Middle frontal gyrus (tissue), 1 donor: ENCODE results near the gene SCGB1C2.
"Not testable (repeated sequence)": the region's sequence is repeated elsewhere in the genome, so short reads cannot be mapped to it uniquely, and the experiment has no call there.

Experiments used
- DNase-seq: peaks from one replicate; pipeline ENCODE4 v3.0.0-alpha.2; 2015; ENCODE audit warnings: low spot score; ENCODE audit errors: extremely low spot score

The SCGB1C2 gene

GRCh38 chr17:148757-149156 is 11.4 kb downstream of the SCGB1C2 start:
- DNase-seq: no peak

GRCh38 chr17:149231-149630 is 11.9 kb downstream of the SCGB1C2 start:
- no peak for DNase-seq

- no peak for DNase-seq
Observed at GRCh38 chr17:149897-150584, 12.7 kb downstream of the SCGB1C2 start.

GRCh38 chr17:151004-151403 is 13.6 kb downstream of the SCGB1C2 start:
- no peak for DNase-seq

GRCh38 chr17:151886-152859 is 14.8 kb downstream of the SCGB1C2 start:
- DNase-seq: no peak

- DNase-seq: no peak
Observed at GRCh38 chr17:152860-153420, 15.6 kb downstream of the SCGB1C2 start.

- DNase-seq: no peak
Observed at GRCh38 chr17:153851-154250, 16.5 kb downstream of the SCGB1C2 start.

- DNase-seq: no peak
Observed at GRCh38 chr17:155576-155975, 18.2 kb downstream of the SCGB1C2 start.

GRCh38 chr17:156094-156621 is 18.8 kb downstream of the SCGB1C2 start:
- no peak for DNase-seq

GRCh38 chr17:156946-157345 is 19.6 kb downstream of the SCGB1C2 start:
- DNase-seq: no peak

- DNase-seq: no peak
Observed at GRCh38 chr17:157901-158300, 20.5 kb downstream of the SCGB1C2 start.

GRCh38 chr17:158379-158778 is 21.0 kb downstream of the SCGB1C2 start:
- DNase-seq: no peak

- DNase-seq: no peak
Observed at GRCh38 chr17:159609-160008, 22.2 kb downstream of the SCGB1C2 start.

- no peak for DNase-seq
Observed at GRCh38 chr17:160336-160735, 23.0 kb downstream of the SCGB1C2 start.

- DNase-seq: no peak
Observed at GRCh38 chr17:161481-161880, 24.1 kb downstream of the SCGB1C2 start.

GRCh38 chr17:162689-163088 is 25.3 kb downstream of the SCGB1C2 start:
- no peak for DNase-seq

GRCh38 chr17:163514-164098 is 26.2 kb downstream of the SCGB1C2 start:
- DNase-seq: no peak

GRCh38 chr17:164303-165235 is 27.2 kb downstream of the SCGB1C2 start:
- DNase-seq: peak; percentile 23

- DNase-seq: no peak
Observed at GRCh38 chr17:165939-166338, 28.6 kb downstream of the SCGB1C2 start.

- DNase-seq: not testable (repeated sequence)
Observed at GRCh38 chr17:168614-169013, 31.2 kb downstream of the SCGB1C2 start.
